Mesothelial cell of epicardium (in vitro differentiated cells): Measurements from ENCODE around the gene ZNF829. TPM values are rescaled to one million over a fixed set of nuclear protein-coding genes. Genes with fewer than 3 reads are reported as not detected.
A peak's percentile ranks its signal among the peaks of the same experiment; 100 is the strongest.

Experiments used
- DNase-seq, 2 experiments: peaks; one replicate each; pipeline ENCODE4 v3.0.0; 2021; ENCODE audit warnings: low spot score in 2 of 2; ENCODE audit not compliant: unreplicated experiment in 2 of 2
- H3K27ac Mint-ChIP-seq: 2 replicates; pipeline ENCODE4 v1.8.0; 2021; ENCODE audit warnings: mixed read lengths
- H3K27me3 Mint-ChIP-seq: 2 replicates; pipeline ENCODE4 v1.8.0; 2021; ENCODE audit warnings: low read depth, mixed read lengths
- H3K36me3 Mint-ChIP-seq: 2 replicates; pipeline ENCODE4 v1.8.0; 2021; ENCODE audit warnings: mixed read lengths
- H3K4me1 Mint-ChIP-seq: 2 replicates; pipeline ENCODE4 v1.8.0; 2021; ENCODE audit warnings: mixed read lengths
- H3K4me3 Mint-ChIP-seq: 2 replicates; pipeline ENCODE4 v1.8.0; 2021; ENCODE audit warnings: mild to moderate bottlenecking, moderate library complexity, mixed read lengths
- H3K9me3 Mint-ChIP-seq: 2 replicates; pipeline ENCODE4 v1.8.0; 2021; ENCODE audit warnings: mixed read lengths
- total RNA-seq: library from RNA; stranded (reverse); gene quantifications from 3 replicates; pipeline ENCODE4 v1.2.1, GENCODE V29; 2021
- TF ChIP-seq, protein P1 (sequence below): fragments of 200-600 bp; sonication (generic); IDR thresholded peaks from one replicate; pipeline ENCODE4 v1.5.0; 2021; ENCODE audit warnings: antibody characterized with exemption; ENCODE audit not compliant: unreplicated experiment

ZNF829 gene
- total RNA-seq, 1 donor from 2014 or later = 3.0 TPM

- Mint-ChIP-seq H3K9me3 (peaks cover 22% of the 10 kb centered on the region), H3K36me3 (peaks cover 46% of the 10 kb centered on the region), H3K27me3 (no peaks in the 10 kb centered on the region), H3K4me1 (peaks cover 3% of the 10 kb centered on the region), H3K4me3 (no peak overlapping the region), H3K27ac (no peak overlapping the region)
- DNase-seq = peak; percentile 77 to 80
- TF ChIP-seq, protein P1, sequence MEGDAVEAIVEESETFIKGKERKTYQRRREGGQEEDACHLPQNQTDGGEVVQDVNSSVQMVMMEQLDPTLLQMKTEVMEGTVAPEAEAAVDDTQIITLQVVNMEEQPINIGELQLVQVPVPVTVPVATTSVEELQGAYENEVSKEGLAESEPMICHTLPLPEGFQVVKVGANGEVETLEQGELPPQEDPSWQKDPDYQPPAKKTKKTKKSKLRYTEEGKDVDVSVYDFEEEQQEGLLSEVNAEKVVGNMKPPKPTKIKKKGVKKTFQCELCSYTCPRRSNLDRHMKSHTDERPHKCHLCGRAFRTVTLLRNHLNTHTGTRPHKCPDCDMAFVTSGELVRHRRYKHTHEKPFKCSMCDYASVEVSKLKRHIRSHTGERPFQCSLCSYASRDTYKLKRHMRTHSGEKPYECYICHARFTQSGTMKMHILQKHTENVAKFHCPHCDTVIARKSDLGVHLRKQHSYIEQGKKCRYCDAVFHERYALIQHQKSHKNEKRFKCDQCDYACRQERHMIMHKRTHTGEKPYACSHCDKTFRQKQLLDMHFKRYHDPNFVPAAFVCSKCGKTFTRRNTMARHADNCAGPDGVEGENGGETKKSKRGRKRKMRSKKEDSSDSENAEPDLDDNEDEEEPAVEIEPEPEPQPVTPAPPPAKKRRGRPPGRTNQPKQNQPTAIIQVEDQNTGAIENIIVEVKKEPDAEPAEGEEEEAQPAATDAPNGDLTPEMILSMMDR = no peak
Observed at GRCh38 chr19:36849701-36850558, 66.2 kb downstream of the ZNF829 start.

- H3K27ac Mint-ChIP-seq = peak overlapping the region; percentile 93
- H3K4me3 Mint-ChIP-seq = peak overlapping the region; percentile 65
- peaks cover 3% of the 10 kb centered on the region for H3K4me1 Mint-ChIP-seq
- H3K27me3 Mint-ChIP-seq = no peaks in the 10 kb centered on the region
- DNase-seq = no peak
- peaks cover 42% of the 10 kb centered on the region for H3K36me3 Mint-ChIP-seq
- H3K9me3 Mint-ChIP-seq = peaks cover 15% of the 10 kb centered on the region
- TF ChIP-seq, protein P1 = no peak
Observed at GRCh38 chr19:36847968-36848367, 68.1 kb downstream of the ZNF829 start.

GRCh38 chr19:36838784-36839324, 77.2 kb downstream of the ZNF829 start:
- Mint-ChIP-seq H3K36me3 (peaks cover 44% of the 10 kb centered on the region), H3K9me3 (peaks cover 18% of the 10 kb centered on the region), H3K4me1 (peaks cover 6% of the 10 kb centered on the region)

More at GRCh38 chr19:36838784-36839324, 77.2 kb downstream of the ZNF829 start:
- TF ChIP-seq, protein P1 = no peak
- DNase-seq = no peak
- H3K27ac Mint-ChIP-seq = no peak overlapping the region
- H3K27me3 Mint-ChIP-seq = no peaks in the 10 kb centered on the region
- no peak overlapping the region for H3K4me3 Mint-ChIP-seq

Other genes with a start within 250 kb of the ZNF829 start
- gene ZNF461, start 249.5 kb downstream of the ZNF829 start, total RNA-seq = 10.3 to 13.6 TPM (median 13.1 TPM) in 3 replicates
- 11.0 to 12.9 TPM (median 11.3 TPM) in 3 replicates for gene ZNF567, start 228.7 kb downstream of the ZNF829 start, total RNA-seq
- gene ZNF850, start 143.5 kb downstream of the ZNF829 start, total RNA-seq = 11.1 to 14.5 TPM (median 12.6 TPM) in 3 replicates
- 12.4 to 13.3 TPM (median 12.8 TPM) in 3 replicates for gene ZNF790, start 77.9 kb downstream of the ZNF829 start, total RNA-seq
- gene ZNF345, start 65.4 kb downstream of the ZNF829 start, total RNA-seq = 14.0 to 15.8 TPM (median 15.2 TPM) in 3 replicates
- 9.0 to 9.8 TPM (median 9.3 TPM) in 3 replicates for gene ZNF568, start within 50 bp of the ZNF829 start, total RNA-seq
- 13.6 to 15.6 TPM (median 15.0 TPM) in 3 replicates for gene ZNF420, start 162.1 kb upstream of the ZNF829 start, total RNA-seq